GM19452 (cell line): ENCODE data around the gene ARX.

Experiments used
- ATAC-seq: cut with Tn5 transposase; IDR thresholded peaks from one replicate; pipeline ENCODE4 v1.9.1; 2021; ENCODE audit not compliant: unreplicated experiment

The ARX gene

DNA sequence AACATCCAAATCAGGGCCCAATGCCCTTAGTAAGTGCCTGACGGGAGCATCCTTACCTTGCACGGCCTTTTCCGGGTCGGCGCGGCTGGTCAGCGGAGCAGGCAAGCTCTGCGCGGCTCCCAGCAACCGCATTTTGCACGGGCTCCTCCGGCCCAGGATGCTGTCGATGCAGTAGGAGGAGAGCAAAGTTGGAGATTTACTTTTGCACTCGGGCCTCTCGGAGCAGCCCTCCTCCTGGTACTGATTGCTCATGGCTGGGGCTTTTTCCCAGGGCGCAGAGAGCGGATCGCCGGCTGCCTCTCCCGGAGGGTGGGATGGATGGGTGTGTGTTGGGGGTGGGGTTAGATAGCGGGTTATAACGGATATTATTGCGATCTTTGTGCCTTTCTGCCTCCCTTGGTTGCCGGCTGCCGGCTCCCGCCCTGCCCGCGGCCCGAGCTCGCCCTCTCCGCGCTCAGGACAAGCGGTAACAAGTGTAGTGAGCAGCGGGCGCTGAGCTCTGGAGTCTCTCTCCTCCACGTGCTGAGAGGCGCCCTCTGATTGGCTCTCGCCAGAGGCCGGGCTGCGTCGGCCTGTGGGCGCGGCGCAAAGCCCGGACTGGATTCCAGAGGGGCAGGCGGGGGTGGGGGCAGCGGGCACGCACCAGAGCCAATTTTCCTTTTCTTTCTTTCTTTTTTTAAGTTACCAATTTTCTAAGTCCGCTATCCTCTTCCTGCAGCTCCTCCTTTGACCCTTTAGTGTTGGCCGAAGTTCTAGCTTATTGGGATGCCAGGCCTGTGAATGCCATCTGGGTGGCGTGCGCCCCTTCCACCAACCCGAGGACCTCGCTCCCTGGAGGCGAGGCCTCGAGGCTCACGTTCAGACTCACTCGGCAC, at the start of gene ARX:
ARX (minus strand) TSS at position 480 of the 875 bp plus-strand sequence; CDS start at position 252, 228 bp downstream.
- no peak for ATAC-seq

DNA sequence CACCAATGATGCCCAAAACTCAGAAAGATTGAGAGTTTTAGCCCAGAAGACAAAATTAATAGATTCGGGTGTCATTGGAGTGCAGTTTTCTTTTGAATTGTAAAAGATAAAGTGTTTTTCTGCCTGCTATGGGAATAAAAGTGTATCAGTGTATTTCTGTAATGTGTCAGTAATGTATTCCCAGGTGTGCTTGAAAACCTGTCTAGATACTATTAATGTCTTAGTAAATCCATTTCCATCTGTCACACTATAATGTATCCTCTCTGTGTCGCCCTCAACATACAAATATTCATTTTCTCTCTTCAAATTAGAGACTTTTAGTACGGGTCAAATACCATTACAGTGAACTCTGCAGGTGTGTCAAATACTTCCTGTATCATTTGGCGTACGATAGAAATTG, 43.5 kb upstream of the ARX start:
- ATAC-seq, result no peak

DNA sequence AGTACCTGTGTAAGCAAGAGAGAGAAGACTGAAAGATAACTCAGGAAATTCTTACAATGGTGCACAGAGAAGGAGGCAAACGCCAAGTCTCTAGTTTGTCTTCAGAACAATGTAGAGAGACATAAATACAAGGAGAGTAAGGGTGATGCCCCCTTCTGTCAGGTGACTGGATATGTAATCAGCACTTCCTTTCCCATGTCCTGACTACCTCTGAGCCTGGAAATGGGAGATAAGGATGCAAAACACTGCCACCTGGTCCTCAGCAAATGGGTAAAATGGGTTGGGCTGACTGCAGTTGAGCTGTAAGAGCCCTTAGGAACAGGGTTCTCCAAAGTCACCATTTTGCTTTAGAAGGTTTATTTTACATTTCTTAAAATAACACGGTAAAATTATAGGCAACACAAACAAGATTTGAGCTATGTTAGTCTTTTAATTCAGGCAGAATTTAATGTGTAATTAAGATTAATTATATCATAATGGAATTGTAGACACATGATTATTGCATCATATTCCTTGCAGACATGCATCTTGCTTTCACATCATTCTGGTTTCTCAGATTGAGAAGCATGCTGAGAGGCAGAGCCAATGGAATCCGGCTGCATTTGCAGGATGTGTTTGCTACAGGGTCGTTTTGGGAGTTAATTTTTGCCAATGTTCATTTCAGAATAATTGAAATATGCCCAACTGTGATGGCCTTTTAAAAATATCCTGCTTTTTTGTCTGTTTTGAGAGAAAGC, 37.2 kb upstream of the ARX start:
- ATAC-seq, result no peak

DNA sequence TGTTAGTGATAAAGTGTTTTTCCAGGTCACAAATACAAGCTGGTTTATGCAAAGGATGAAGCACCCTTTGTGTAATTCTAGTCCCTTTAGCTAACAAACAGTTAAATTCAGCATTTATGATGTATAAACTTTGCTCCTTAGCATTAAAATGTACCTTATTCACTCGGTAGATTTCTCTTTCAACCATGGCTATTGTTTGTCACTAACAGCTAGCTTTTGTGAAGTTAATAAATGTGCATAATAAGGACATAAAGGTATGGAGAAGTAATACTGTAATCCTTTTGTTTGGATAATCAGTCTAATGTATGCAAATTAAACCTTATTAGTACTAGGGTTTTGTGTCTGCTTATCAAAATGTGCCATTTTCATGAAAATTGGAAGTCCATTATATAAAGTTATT, 34.2 kb upstream of the ARX start:
- no peak for ATAC-seq

DNA sequence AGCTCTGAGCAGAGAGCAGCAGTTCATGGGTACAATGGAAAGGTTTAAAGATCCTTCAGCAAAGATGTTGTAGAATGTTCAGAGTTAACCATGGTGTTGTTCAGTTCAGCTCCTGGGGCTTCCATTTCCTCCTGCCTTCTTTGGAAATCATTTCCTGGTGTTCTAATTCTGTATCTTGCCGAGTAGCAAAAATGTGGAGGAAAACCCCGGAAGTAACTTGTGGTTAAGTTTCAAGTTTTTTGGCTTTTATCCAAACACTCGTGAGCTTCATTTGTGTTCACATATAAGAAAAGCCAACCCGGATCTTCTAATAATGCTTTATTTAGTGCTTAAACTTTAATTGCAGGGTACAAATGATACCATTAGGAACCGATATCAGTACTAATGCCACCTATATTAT, 33.6 kb upstream of the ARX start:
- ATAC-seq, result no peak

DNA sequence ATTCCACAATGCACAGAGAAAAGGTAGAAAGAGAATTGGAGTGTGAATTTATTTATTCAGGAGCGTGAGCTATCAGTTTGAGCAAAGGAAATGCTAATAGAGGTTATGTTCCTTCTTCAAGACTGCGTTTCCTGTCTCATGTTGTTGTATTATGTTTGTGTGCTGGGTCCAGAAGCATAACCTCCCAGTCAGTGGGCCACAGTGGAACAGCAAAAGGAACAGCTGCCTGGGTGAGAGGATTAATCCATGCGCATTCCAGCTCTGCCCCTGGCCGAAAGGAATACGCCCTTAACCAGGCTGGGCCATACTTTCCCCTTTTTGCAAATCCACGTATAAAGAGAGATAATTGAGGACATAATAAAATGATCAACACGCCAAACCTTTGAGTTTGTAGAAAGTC, 32.4 kb upstream of the ARX start:
- ATAC-seq, result no peak

DNA sequence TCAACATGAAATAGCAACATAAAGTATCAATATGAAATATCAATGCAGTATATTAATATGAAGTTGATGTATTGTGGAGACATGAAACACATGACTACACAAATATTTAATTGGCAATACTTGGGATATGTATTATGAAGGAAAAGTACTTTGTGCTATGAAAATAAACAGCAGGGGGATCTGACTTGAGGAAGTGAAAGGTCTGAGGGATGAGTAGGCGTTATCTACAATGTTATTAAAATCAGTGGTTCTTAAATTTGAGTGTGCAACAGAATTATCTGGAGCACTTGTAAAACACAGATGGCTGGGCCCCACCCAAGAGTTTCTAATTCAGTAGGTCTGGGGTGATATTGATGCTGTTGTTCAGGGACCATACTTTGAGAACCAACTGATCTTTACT, 27.4 kb upstream of the ARX start:
- no peak for ATAC-seq

DNA sequence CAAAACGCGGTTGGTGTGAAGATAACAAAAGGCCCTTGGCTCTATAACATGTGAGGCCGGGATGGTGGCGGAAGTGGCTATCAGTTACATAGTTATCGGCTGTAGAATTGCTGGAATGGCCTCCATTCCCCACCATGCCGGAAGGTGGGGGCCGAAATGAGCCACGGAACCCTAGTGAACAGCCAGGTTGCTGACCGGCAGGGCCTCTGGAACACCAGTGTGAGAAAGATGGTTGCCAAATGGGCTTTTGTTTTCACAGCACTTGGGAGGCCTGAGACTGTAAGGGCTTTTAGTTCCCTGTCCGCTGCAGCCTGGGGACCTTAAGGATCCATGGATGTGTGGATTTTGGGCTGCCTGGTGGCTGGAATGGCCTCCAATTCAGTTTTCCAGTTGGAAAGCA, 23.3 kb upstream of the ARX start:
- no peak for ATAC-seq

DNA sequence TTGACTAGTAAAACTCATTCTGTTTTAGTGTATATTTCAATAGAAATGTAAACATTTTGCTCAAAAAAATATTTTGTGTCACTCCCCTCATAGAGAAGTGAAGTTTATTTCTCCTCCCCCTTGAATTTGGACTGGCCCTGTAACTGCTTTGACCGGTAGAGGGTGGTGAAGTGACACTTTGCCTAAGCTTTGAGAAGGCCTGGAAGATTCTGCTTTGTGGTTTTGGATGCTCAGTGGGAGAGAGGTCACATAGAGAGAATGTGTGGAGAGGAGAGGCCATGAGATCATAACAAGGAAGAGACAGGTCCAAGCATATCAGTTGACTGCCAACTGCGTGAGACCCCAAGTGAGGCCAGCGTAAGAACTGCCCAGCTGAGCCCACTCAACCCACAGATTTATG, 19.1 kb upstream of the ARX start:
- no peak for ATAC-seq

DNA sequence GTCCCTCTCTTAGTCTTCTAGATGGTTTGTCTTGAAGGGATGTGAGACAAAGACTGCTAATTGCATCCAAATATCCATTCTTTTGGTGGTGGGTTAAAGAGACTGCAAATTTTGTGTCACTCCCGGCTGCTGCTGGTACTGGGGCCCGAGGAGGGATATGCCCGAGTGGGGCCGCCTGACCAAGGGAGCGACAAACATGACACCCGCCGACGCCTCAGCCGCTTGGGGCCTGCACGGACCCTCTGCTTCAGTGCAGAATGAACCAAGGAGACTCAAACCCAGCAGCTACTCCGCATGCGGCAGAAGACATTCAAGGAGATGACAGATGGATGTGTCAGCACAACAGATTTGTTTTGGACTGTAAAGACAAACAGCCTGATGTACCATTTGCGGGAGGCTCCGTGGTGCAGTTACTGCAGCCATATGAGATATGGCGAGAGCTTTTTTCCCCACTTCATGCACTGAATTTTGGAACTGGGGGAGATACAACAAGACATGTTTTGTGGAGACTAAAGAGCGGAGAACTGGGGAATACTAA, 13.6 kb upstream of the ARX start:
- no peak for ATAC-seq

DNA sequence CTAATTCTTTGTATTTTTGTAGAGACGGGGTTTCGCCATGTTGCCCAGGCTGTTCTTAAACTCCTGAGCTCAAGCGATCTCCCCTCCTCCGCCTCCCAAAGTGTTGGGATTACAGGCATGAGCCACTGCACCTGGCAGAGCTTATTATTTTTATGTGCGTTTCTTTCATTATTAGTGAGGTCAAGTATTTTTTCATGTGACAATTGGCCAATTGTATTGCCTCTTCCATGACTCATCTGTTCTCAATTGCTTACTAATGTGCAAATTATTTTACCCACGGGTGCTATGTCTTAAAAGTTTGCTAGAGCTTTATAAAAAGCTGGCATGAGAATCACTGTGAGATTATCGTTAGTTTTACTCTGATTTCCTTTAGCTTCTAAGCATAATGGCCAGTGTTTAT, 13.0 kb upstream of the ARX start:
- ATAC-seq, result no peak

DNA sequence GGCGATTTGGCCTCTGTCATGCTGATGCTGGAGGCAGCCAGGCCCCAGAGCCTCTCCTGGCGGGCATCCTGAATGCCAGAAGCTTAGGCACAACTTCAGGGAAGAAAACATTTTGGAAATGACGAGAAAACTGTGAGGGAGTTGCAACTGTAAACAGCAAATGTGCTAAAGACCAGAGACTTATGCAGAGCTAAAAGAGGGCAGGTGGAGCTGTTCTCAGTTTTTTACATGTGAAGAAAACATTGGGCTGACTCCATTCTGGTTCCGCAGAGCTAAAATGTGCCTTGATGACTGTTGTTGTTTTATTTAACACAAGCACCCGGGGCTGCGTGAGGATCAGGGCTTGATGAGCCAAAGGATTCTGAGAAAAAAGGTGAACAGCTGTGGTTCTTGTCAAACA, 10.8 kb upstream of the ARX start:
- no peak for ATAC-seq

DNA sequence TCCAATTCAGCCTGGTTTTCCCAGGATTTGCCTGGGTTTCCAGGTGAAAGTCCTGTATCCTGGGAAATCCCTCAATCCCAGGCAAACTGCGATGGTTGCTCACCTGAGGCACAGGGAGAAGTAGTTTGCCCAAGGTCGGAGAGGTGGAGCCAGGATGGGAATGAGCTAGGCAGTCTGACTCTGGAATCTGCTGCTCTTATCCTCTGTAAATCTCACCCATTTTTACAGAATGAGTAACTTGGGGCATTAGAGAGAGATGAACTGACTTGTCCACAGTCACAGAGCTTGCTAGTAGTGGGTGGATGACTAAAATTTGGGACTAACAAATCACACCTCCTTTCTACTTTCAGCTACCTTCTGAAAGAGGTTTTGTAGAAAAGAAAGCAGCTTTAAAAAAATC, 9.8 kb upstream of the ARX start:
- no peak for ATAC-seq

DNA sequence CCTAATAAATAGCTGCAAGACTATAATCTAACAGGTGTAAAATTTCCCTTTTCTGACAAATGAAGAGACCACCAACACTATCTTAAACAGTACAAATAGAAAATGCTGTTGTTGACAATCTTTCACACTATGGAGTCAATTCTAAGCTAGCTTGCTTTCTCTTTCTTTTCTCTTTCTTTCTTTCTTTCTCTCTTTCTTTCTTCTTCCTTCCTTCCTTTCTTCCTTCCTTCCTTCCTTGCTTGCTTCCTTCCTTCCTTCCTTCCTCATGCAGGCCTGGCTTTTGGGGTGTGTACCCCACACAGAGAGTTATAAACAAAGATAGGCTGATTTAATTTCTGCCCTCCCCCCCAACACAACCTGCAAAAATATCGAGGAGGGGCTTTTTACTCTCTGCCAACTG, 8.1 kb upstream of the ARX start:
- ATAC-seq, result no peak

DNA sequence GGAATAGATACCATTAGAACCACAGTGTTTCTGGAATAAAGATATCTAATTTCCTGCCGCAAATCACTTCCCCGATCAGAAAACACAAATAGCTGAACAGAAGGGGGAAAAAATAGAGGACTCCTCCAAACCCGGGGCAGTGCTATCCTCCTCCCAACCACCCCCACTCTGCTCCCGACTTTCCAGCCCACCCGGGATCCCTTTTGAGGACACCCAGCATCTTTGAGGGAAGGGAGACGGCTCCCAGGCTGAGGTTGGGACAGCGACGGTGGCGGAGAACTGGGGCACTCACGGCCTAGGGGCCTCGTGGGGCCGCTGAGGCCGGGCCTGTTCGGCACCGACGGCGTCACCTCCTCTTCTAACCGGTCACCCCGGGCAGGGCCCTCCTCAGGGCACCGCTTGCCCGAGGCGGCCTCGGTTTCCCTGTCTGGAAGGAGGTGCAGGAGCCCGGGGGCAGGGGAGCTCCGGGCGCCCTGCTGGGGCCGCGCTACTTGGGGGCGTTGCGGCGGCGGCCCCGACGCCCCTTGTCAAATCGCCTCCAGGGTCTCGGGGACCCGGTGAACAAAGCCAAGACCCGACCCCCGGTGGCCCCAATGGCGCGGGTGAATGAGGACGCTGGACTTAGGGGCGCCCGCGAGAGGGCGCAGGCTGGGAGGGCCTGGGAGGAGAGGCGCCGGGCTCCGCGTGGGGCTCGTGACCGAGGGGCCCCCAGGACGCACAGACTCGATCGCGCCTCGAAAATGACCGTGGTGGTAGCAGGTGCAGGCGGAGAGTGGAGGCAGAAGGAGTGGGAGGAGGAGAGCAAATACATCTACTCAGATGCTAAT, 6.9 kb upstream of the ARX start:
- no peak for ATAC-seq

DNA sequence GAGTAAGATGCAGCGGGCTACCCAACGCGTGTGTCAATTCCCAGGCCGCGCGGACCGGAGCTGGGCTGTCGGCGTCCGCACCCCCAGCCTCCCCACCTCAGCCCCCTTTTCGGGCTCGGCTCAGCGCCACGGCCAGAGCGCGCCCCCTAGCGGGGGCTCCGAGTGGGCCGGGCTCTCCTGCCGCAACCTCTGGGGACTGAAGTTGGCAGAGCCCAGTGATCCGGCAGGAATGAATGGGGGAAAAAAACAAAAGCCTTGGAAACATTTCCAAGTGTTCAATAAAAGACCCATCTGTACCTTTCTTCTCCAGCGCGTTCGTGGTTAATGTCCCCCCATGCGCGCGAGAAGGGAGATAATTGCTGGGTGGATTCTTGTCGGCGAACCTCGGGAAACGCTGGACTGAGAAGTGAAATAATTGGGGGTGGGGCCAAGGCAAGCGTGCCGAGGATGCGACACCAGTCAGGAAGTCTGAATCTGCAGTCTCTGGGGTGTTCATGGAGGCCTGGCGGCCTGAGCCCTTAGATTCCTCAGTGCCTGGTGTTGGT, 5.2 kb upstream of the ARX start:
- ATAC-seq, result peak; percentile 62

DNA sequence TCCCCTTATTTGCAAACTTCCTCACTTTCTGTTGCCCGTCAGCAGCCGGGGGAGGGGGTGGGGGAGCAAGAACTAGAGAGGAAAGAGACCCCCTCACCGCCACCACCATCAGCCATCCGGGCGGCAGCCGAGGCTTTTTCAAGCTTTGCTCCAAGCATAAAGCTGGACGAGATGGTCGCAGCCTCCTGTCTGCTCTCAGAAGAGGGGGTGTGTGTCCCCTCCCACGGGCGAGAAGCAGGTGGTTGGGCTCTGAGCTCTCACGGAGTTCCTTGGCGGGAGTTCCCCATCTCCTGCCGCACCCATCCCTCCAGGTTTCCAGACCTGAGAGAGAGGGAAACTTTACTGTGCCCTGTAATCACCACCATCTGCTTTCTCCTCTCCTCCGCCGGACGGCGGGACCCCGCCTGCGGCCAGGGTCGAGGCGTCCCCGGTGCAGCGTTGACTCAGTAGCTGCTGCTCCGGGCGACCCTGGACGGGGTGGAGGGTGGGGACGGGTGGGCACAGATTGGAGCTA, 4.7 kb upstream of the ARX start:
- ATAC-seq, result no peak

DNA sequence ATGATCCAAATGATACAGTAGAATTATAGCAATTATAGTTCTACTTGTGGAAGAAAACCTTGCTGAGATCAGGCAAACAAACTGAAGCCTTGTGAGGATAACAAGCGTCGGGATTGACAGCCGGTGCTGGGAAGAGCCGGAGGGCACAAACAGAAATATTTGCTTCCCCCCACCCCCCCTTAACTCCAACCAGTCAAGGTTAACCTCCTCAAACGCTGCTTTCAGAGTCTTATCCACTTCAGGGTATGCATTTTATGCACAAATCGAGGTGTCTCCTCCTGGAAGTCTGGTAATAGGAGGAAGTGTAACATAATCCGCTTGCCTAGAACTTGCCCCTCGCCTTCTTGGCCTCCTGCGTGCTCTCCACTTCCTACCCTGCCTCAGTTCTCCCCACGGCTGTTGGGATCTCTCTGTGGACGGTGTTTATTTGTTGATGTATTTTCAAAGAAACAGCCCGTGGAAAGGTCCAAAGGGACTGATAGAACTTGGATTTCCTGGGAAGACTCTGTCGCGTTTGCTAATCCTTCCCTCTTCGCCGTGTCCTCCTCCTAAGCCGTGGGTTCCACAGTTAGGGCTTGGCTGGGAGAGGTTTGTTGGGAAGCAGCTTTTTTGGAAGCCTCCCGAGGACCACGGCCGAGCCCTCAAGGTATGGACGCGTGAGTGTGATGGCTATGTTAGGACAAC, 4.1 kb upstream of the ARX start:
- ATAC-seq, result no peak

DNA sequence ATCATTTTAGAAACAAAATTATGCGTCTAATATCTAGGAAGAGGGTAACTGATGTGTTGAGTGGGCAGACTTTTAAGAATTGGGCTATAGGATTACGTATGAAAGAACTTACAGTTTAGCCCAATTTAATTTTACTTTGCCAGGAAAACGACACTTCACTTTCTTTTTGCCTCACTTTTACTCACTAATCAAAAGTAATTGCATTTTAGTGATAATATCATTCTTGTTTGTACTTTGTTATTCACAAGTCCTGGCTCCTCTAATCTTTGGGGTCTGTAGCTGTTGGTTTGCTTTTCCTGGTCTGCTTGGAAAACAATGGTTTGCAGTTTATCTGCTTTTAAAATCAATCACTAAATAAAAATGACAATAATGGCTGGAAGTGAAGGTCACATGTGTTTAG, 2.9 kb upstream of the ARX start:
- no peak for ATAC-seq

DNA sequence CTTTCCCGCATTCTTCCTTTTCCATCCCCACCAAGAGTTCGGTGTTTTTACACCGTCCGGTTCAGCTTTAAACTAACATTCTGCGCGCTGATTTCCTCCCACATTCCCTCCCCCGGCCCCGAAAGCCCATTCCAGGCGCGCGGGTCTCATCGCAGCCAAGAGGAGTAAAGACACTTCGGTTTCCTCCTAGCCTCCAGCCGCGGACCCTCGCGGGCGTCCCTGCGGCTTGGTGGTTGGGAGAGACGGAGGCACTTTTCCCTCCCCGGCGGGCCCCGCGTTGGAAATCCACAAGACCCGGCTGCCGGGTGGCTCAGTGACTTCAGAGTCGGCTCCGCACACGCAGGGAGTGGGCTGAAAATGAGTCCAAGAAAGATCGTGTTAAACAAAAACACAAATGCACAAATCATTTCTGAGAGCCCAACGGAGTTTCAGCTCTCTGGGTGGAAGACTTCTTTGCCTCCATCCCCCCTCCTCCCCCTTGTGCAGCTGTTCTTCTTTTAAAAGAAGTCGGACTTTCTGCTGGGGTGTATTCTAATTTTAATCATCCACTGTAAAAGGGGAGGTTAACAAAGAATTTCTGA, 2.0 kb upstream of the ARX start:
- ATAC-seq, result no peak
